ENCODE results near the gene MAP3K6.

- no peak for TF ChIP-seq POLR2A (IDR thresholded peaks at IDR 0.05)
- TF ChIP-seq CTCF (IDR thresholded peaks at IDR 0.05) = no peak
- no peak for TF ChIP-seq EP300 (IDR thresholded peaks at IDR 0.05)
Observed at GRCh38 chr1:27314169-27314568, 52.6 kb downstream of the MAP3K6 start.
